Cardiac muscle cell (in vitro differentiated cells and primary cell): ENCODE measurements around the gene EYA4. TPM values are rescaled to one million over a fixed set of nuclear protein-coding genes. Genes with fewer than 3 reads are reported as not detected.

ENCODE experiments used
- DNase-seq, 2 donors: peaks; one replicate each; pipeline versions ENCODE4 v3.0.0 to v3.0.0-alpha.2; 2010 to 2017; ENCODE audit warnings: low read depth in 1 of 2, low spot score in 1 of 2
- H3K27ac ChIP-seq: fragments of 200-600 bp; sonication (generic); 2 replicates; pipeline ENCODE4 v1.5.1; 2016
- H3K27me3 ChIP-seq: fragments of 200-600 bp; sonication (generic); 2 replicates; pipeline ENCODE4 v1.6.0; 2016; ENCODE audit warnings: control low read depth
- H3K36me3 ChIP-seq: fragments of 200-600 bp; sonication (generic); 2 replicates; pipeline ENCODE4 v1.5.1; 2016; ENCODE audit warnings: control low read depth
- H3K4me1 ChIP-seq: fragments of 200-600 bp; sonication (generic); 2 replicates; pipeline ENCODE4 v1.8.1; 2017; ENCODE audit warnings: low read depth, mild to moderate bottlenecking, mixed run types
- H3K4me3 ChIP-seq: fragments of 200-600 bp; sonication (generic); 2 replicates; pipeline ENCODE4 v1.5.1; 2016; ENCODE audit warnings: mild to moderate bottlenecking
- H3K9me3 ChIP-seq: fragments of 200-600 bp; sonication (generic); 2 replicates; pipeline ENCODE4 v1.5.1; 2017; ENCODE audit warnings: low read depth, mild to moderate bottlenecking, control low read depth
- CTCF ChIP-seq: IDR thresholded peaks from 2 replicates; pipeline ENCODE4 v1.5.1; 2012; ENCODE audit warnings: low read depth, mild to moderate bottlenecking, low read length
- polyA plus RNA-seq: library from polyadenylated mRNA; unstranded; fragments of >200 nt; fragmentation: Nextera tagmentation; extraction: Ambion mirVana; gene quantifications from 2 replicates; pipeline ENCODE4 v1.2.1, GENCODE V29; 2016
- total RNA-seq: library from RNA; depleted of rRNA; stranded (reverse); fragments of >200 nt; gene quantifications from 2 replicates; pipeline ENCODE4 v1.2.3, GENCODE V29; 2016

The EYA4 gene
- total and polyA plus RNA-seq, 2 experiments from 2014 or later: 0.03 to 0.11 TPM

GRCh38 chr6:133315811-133316210 is 74.7 kb downstream of the EYA4 start:
- no peak for DNase-seq
- no peak overlapping the region for H3K27ac ChIP-seq
- no peak overlapping the region for H3K4me3 ChIP-seq
- H3K4me1 ChIP-seq: no peaks in the 10 kb centered on the region
- H3K27me3 ChIP-seq: no peaks in the 10 kb centered on the region
- no peaks in the 10 kb centered on the region for H3K36me3 ChIP-seq
- H3K9me3 ChIP-seq: no peaks in the 10 kb centered on the region
- TF ChIP-seq CTCF: no peak

- no peaks in the 10 kb centered on the region for H3K36me3 ChIP-seq
- no peaks in the 10 kb centered on the region for H3K27me3 ChIP-seq
- H3K4me1 ChIP-seq: no peaks in the 10 kb centered on the region
- no peak overlapping the region for H3K4me3 ChIP-seq
- DNase-seq: no peak
- no peaks in the 10 kb centered on the region for H3K9me3 ChIP-seq
- TF ChIP-seq CTCF: no peak
- H3K27ac ChIP-seq: no peak overlapping the region
These were observed 76.5 kb downstream of the EYA4 start for GRCh38 chr6:133317704-133318103.

GRCh38 chr6:133326584-133326983 is 85.4 kb downstream of the EYA4 start:
- Histone ChIP-seq H3K9me3 (no peaks in the 10 kb centered on the region), H3K36me3 (no peaks in the 10 kb centered on the region), H3K27me3 (no peaks in the 10 kb centered on the region), H3K4me1 (peaks cover 9% of the 10 kb centered on the region), H3K27ac (no peak overlapping the region), H3K4me3 (no peak overlapping the region)
- TF ChIP-seq CTCF: no peak
- DNase-seq: no peak

GRCh38 chr6:133333852-133334251 is 92.7 kb downstream of the EYA4 start:
- Histone ChIP-seq H3K27me3 (no peaks in the 10 kb centered on the region), H3K9me3 (no peaks in the 10 kb centered on the region), H3K4me3 (no peak overlapping the region), H3K4me1 (peaks cover 9% of the 10 kb centered on the region), H3K36me3 (no peaks in the 10 kb centered on the region), H3K27ac (no peak overlapping the region)
- no peak for TF ChIP-seq CTCF
- no peak for DNase-seq

- Histone ChIP-seq H3K27ac (no peak overlapping the region), H3K9me3 (no peaks in the 10 kb centered on the region), H3K4me3 (no peak overlapping the region), H3K36me3 (no peaks in the 10 kb centered on the region), H3K27me3 (no peaks in the 10 kb centered on the region), H3K4me1 (no peaks in the 10 kb centered on the region)
- no peak for TF ChIP-seq CTCF
- peak in 1 of 2 donors; percentile 11 for DNase-seq
These were observed 96.2 kb downstream of the EYA4 start for GRCh38 chr6:133337308-133337707.
